ENCODE data around the gene DEK. TPM values are rescaled to one million over a fixed set of nuclear protein-coding genes. Genes with fewer than 3 reads are reported as not detected.

The DEK gene
- polyA plus RNA-seq, 2 of the 4 experiments (the other 2 are of a cell fraction), result 96.4 to 146 TPM

DNA sequence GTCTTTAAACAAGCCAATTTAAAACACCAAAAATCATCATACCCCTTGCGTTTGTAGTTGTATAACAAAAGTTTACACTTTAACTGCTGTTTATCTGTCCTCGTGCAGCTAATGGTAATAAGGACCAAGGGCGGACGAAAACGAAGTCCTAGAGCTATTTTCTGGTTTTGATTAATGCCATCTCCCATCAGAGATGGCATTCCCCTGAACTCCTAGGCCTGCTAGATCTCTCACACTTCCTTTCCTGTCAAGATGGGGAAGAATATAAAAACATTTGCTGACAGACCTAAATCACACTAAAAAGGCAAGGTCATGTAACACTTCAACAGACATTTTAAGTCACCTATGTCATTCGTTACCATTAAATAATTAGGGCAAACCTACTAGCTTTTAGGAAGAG lies 9.5 kb downstream of the DEK start:
- TF ChIP-seq EP300 (IDR thresholded peaks at IDR 0.05), result no peak
- no peak for TF ChIP-seq PHF8 (IDR thresholded peaks at IDR 0.05; ENCODE audit: borderline replicate concordance, low read depth)
- no peak for TF ChIP-seq CHD4 (IDR thresholded peaks at IDR 0.05; ENCODE audit: borderline replicate concordance)
- TF ChIP-seq NPAS2 (CRISPR knock-in tag; IDR thresholded peaks at IDR 0.05; ENCODE audit: borderline replicate concordance), result no peak
- TF ChIP-seq CBX8 (IDR thresholded peaks at IDR 0.05), result no peak
- TF ChIP-seq KDM1A (IDR thresholded peaks at IDR 0.05; ENCODE audit: low read depth), result no peak
- TF ChIP-seq EHF (CRISPR knock-in tag; IDR thresholded peaks at IDR 0.05), result no peak
- Histone ChIP-seq H3K4me2 (no peak overlapping the region), H3K9me3 (no peaks in the 10 kb centered on the region), H3K4me1 (peaks cover 2% of the 10 kb centered on the region), H3K27ac (no peak overlapping the region), H3K4me3 (no peak overlapping the region)
- no peak for ATAC-seq
- FAIRE-seq, result no peak
- ChIA-PET CTCF (interaction anchor here (0.9 kb wide), 1 partner anchor 14 kb away, joined by 3 read pairs; no protein-coding TSS in a partner anchor), POLR2A (no interaction called here)
- WGBS (ENCODE audit: missing lambda C conversion rate), result 90% methylated on average over 6 of the region's 6 CpGs
- no peak for DNase-seq (ENCODE audit: low read depth in 1 of 2, low spot score in 1 of 2)

DNA sequence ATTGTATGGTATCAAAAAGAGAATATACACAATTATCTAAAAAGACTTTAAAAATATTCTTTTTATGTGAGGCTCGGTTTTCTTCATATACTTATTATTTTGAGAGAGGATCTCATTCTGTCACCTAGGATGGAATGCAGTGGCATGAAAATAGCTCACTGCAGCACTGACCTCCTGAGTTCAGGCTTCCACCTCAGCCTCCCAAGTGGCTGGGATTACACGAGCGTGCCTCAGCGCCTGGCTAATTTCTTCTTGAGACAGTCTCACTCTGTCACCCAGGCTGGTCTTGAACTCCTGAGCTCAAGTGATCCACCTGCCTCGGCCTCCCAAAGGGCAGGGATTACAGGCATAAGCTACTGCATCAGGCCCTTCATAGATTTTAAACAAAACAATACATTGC lies 10.7 kb downstream of the DEK start:
- ChIA-PET POLR2A (no interaction called here), CTCF (no interaction called here)
- ATAC-seq, result no peak
- TF ChIP-seq, protein P1, sequence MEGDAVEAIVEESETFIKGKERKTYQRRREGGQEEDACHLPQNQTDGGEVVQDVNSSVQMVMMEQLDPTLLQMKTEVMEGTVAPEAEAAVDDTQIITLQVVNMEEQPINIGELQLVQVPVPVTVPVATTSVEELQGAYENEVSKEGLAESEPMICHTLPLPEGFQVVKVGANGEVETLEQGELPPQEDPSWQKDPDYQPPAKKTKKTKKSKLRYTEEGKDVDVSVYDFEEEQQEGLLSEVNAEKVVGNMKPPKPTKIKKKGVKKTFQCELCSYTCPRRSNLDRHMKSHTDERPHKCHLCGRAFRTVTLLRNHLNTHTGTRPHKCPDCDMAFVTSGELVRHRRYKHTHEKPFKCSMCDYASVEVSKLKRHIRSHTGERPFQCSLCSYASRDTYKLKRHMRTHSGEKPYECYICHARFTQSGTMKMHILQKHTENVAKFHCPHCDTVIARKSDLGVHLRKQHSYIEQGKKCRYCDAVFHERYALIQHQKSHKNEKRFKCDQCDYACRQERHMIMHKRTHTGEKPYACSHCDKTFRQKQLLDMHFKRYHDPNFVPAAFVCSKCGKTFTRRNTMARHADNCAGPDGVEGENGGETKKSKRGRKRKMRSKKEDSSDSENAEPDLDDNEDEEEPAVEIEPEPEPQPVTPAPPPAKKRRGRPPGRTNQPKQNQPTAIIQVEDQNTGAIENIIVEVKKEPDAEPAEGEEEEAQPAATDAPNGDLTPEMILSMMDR (IDR thresholded peaks at IDR 0.05), result no peak
- TF ChIP-seq, protein P2, sequence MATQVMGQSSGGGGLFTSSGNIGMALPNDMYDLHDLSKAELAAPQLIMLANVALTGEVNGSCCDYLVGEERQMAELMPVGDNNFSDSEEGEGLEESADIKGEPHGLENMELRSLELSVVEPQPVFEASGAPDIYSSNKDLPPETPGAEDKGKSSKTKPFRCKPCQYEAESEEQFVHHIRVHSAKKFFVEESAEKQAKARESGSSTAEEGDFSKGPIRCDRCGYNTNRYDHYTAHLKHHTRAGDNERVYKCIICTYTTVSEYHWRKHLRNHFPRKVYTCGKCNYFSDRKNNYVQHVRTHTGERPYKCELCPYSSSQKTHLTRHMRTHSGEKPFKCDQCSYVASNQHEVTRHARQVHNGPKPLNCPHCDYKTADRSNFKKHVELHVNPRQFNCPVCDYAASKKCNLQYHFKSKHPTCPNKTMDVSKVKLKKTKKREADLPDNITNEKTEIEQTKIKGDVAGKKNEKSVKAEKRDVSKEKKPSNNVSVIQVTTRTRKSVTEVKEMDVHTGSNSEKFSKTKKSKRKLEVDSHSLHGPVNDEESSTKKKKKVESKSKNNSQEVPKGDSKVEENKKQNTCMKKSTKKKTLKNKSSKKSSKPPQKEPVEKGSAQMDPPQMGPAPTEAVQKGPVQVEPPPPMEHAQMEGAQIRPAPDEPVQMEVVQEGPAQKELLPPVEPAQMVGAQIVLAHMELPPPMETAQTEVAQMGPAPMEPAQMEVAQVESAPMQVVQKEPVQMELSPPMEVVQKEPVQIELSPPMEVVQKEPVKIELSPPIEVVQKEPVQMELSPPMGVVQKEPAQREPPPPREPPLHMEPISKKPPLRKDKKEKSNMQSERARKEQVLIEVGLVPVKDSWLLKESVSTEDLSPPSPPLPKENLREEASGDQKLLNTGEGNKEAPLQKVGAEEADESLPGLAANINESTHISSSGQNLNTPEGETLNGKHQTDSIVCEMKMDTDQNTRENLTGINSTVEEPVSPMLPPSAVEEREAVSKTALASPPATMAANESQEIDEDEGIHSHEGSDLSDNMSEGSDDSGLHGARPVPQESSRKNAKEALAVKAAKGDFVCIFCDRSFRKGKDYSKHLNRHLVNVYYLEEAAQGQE (IDR thresholded peaks at IDR 0.05), result no peak
- TF ChIP-seq ZC3H11A (IDR thresholded peaks at IDR 0.05) (no peak), TP53 (CRISPR knock-in tag; IDR thresholded peaks at IDR 0.05) (no peak), CHD4 (IDR thresholded peaks at IDR 0.05; ENCODE audit: borderline replicate concordance) (no peak), SREBF2 (IDR thresholded peaks at IDR 0.05) (no peak), PHF8 (IDR thresholded peaks at IDR 0.05; ENCODE audit: borderline replicate concordance, low read depth) (no peak), EHMT2 (IDR thresholded peaks at IDR 0.05; ENCODE audit: low read depth) (no peak), EHF (CRISPR knock-in tag; IDR thresholded peaks at IDR 0.05) (no peak), RCOR1 (IDR thresholded peaks at IDR 0.05; ENCODE audit: low read depth, low read length) (no peak), TFCP2L1 (CRISPR knock-in tag; IDR thresholded peaks at IDR 0.05) (no peak), NR3C1 (IDR thresholded peaks at IDR 0.05) (no peak), CBX2 (IDR thresholded peaks at IDR 0.05; ENCODE audit: borderline replicate concordance, low read depth) (no peak), CEBPB (IDR thresholded peaks at IDR 0.05) (no peak), HEYL (CRISPR knock-in tag; IDR thresholded peaks at IDR 0.05) (no peak)
- TF ChIP-seq, protein P3, sequence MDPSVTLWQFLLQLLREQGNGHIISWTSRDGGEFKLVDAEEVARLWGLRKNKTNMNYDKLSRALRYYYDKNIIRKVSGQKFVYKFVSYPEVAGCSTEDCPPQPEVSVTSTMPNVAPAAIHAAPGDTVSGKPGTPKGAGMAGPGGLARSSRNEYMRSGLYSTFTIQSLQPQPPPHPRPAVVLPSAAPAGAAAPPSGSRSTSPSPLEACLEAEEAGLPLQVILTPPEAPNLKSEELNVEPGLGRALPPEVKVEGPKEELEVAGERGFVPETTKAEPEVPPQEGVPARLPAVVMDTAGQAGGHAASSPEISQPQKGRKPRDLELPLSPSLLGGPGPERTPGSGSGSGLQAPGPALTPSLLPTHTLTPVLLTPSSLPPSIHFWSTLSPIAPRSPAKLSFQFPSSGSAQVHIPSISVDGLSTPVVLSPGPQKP (IDR thresholded peaks at IDR 0.05; ENCODE audit: low read depth, low read length), result no peak
- TF ChIP-seq, protein P4, sequence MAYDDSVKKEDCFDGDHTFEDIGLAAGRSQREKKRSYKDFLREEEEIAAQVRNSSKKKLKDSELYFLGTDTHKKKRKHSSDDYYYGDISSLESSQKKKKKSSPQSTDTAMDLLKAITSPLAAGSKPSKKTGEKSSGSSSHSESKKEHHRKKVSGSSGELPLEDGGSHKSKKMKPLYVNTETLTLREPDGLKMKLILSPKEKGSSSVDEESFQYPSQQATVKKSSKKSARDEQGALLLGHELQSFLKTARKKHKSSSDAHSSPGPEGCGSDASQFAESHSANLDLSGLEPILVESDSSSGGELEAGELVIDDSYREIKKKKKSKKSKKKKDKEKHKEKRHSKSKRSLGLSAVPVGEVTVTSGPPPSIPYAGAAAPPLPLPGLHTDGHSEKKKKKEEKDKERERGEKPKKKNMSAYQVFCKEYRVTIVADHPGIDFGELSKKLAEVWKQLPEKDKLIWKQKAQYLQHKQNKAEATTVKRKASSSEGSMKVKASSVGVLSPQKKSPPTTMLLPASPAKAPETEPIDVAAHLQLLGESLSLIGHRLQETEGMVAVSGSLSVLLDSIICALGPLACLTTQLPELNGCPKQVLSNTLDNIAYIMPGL (CRISPR knock-in tag; IDR thresholded peaks at IDR 0.05; ENCODE audit: borderline replicate concordance), result no peak
- TF ChIP-seq, protein P5, sequence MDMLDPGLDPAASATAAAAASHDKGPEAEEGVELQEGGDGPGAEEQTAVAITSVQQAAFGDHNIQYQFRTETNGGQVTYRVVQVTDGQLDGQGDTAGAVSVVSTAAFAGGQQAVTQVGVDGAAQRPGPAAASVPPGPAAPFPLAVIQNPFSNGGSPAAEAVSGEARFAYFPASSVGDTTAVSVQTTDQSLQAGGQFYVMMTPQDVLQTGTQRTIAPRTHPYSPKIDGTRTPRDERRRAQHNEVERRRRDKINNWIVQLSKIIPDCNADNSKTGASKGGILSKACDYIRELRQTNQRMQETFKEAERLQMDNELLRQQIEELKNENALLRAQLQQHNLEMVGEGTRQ (IDR thresholded peaks at IDR 0.05), result no peak
- Histone ChIP-seq H3K27ac (no peak overlapping the region), H3K4me1 (no peaks in the 10 kb centered on the region), H3K4me2 (no peak overlapping the region), H3K9me3 (no peaks in the 10 kb centered on the region), H3K4me3 (no peak overlapping the region)
- no peak for FAIRE-seq
- 90% methylated on average over 5 of the region's 5 CpGs for WGBS (ENCODE audit: missing lambda C conversion rate)
- DNase-seq (ENCODE audit: low read depth in 1 of 2, low spot score in 1 of 2), result no peak

Measured in A549 (cell line).